HEK293 (cell line): ENCODE results near the gene PDCD1LG2.

Experiments used
- ATF2 ChIP-seq: fragments of 450-650 bp; formaldehyde crosslinking; IDR thresholded peaks from 2 replicates; pipeline ENCODE4 v1.5.1; 2016; ENCODE audit warnings: missing biosample characterization, missing genetic modification characterization, low read depth
- CTCF ChIP-seq: fragments of 450-650 bp; formaldehyde crosslinking; IDR thresholded peaks from 2 replicates; pipeline ENCODE4 v1.5.1; 2016; ENCODE audit warnings: missing biosample characterization, missing genetic modification characterization
- ZBTB49 ChIP-seq: fragments of 450-650 bp; formaldehyde crosslinking; IDR thresholded peaks from 2 replicates; pipeline ENCODE4 v1.5.1; 2016; ENCODE audit warnings: missing biosample characterization, missing genetic modification characterization, low read depth
- ZBTB7A ChIP-seq: fragments of 450-650 bp; formaldehyde crosslinking; IDR thresholded peaks from 2 replicates; pipeline ENCODE4 v1.5.1; 2016; ENCODE audit warnings: low read depth, missing biosample characterization, missing genetic modification characterization
- ZNF24 ChIP-seq: fragments of 450-650 bp; formaldehyde crosslinking; IDR thresholded peaks from 2 replicates; pipeline ENCODE4 v1.5.1; 2016; ENCODE audit warnings: missing biosample characterization, missing genetic modification characterization
- ZNF302 ChIP-seq: fragments of 450-650 bp; formaldehyde crosslinking; IDR thresholded peaks from 2 replicates; pipeline ENCODE4 v1.5.1; 2016; ENCODE audit warnings: missing biosample characterization, missing genetic modification characterization, low read depth
- ZNF416 ChIP-seq: fragments of 450-650 bp; formaldehyde crosslinking; IDR thresholded peaks from 2 replicates; pipeline ENCODE4 v1.5.1; 2016; ENCODE audit warnings: missing biosample characterization, missing genetic modification characterization
- ZNF473 ChIP-seq: fragments of 450-650 bp; formaldehyde crosslinking; IDR thresholded peaks from 2 replicates; pipeline ENCODE4 v1.5.1; 2017; ENCODE audit warnings: missing biosample characterization, missing genetic modification characterization
- ZNF501 ChIP-seq: fragments of 450-650 bp; formaldehyde crosslinking; IDR thresholded peaks from 2 replicates; pipeline ENCODE4 v1.5.1; 2016; ENCODE audit warnings: missing biosample characterization, missing genetic modification characterization
- ZNF585B ChIP-seq: fragments of 450-650 bp; formaldehyde crosslinking; IDR thresholded peaks from 2 replicates; pipeline ENCODE4 v1.5.1; 2016; ENCODE audit warnings: missing biosample characterization, missing genetic modification characterization

- TF ChIP-seq ZNF24 (tag by site-specific recombination) (no peak), ZNF416 (no peak), ZNF501 (tag by site-specific recombination) (no peak), ZNF585B (tag by site-specific recombination) (no peak), CTCF (no peak), ATF2 (no peak), ZNF473 (no peak), ZNF302 (no peak), ZBTB7A (tag by site-specific recombination) (no peak), ZBTB49 (tag by site-specific recombination) (no peak)
These were observed 7.8 kb upstream of the PDCD1LG2 start for GRCh38 chr9:5502553-5502952.
